Muscle of back (tissue), 11 donors: ENCODE results near the gene SELPLG. TPM values are rescaled to one million over a fixed set of nuclear protein-coding genes. Genes with fewer than 3 reads are reported as not detected.
A peak's percentile ranks its signal among the peaks of the same experiment; 100 is the strongest.

Experiments
- DNase-seq, 3 donors: peaks; one replicate each; pipeline versions ENCODE4 v3.0.0 to v3.0.0-alpha.2; 2013
- polyA plus RNA-seq, 10 donors: library from polyadenylated mRNA; unstranded; fragments of 120-200 nt; gene quantifications; one replicate each; pipeline ENCODE4 v1.2.1, GENCODE V29; 2013; ENCODE audit not compliant: insufficient read length in 10 of 10

Gene SELPLG
- polyA plus RNA-seq, 10 donors: 3.6 to 13.0 (median 4.3) TPM

DNA sequence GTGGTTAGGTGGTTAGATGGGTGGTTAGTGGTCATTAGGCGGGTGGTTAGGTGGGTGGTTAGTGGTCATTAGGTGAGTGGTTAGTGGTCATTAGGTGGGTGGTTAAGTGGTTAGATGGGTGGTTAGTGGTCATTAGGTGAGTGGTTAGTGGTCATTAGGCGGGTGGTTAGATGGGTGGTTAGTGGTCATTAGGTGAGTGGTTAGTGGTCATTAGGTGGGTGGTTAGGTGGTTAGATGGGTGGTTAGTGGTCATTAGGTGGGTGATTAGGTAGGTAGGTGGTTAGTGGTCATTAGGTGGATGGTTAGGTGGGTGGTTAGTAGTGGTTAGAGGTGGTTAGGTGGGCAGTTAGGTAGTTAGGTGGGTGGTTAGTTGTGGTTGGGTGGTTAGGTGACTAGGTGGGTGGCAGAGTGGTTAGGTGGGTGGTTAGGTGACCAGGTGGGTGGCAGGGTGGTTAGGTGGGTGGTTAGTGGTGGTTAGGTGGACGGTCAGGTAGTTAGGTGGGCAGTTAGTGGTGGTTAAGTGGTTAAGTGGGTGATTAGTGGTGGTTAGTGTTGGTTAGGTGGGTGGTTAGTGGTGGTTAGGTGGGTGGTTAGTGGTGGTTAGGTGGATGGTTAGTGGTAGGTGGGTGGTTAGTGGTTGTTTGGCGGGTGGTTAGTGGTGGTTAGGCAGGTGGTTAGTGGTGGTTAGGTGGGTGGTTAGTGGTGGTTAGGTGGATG lies 27.8 kb downstream of the SELPLG start:
- DNase-seq: no peak

DNA sequence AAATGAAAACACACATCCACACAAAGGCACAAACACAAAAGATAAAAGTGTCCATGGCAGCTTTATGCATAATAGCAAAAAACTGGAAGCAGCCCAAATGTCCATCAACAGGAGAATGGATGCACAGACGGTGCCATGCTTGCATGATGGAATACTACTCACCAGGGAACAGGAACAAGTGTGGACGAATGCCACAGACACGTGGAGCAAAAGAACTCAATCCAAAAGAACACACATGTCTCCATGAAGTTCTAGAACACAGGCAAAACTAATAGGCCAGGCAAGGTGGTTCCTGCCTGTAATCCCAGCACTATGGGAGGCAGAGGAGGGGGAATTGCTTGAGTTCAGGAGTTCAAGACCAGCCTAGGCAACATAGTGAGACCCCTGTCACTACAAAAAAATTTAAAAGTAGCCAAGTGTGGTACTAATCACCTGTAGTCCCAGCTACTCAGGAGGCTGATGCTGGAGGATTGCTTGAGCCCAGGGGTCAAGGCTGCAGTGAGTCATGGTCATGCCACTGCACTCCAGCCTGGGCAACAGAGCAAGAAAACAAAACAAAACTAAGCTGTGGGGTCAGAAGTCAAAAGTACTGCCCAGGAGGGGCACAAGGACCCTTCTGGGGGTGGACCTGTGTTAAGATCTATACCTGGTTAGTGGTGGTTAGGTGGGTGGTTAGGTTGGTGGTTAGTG lies 28.5 kb downstream of the SELPLG start:
- DNase-seq: no peak

DNA sequence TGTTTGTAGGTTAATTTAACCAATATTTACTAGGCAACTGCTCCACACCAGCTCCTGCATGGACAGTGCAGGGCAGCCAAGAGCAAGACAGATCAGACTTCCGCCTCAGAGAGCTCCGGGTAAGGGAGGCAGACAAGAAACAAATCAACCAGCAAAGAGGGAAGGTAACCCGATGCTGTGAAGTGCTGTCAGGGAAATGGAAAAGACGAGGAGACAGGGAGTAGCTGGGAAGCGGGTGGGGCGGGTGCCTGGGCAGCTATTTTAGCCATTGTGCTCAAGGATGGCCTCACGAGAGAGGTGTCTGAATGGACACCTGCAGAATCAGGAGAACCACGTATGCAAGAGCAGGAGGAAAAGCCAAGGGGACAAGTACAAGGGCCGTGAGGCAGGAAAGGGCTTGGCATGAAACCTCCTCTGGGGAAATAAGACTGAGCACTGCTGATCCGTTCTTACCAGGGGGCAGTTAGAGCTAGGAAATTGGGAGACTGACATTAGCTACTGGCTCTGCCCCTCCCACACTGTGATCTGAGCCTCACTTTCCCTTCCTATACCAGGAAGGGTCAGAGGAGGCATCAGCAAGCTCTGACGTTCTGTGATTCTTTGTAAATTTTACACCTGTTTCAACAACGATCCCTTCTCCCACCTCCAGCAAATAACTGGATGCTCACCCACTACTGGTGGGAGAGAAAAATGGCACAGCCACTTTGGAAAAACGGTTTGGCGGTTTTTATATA lies 29.3 kb downstream of the SELPLG start:
- DNase-seq: no peak

DNA sequence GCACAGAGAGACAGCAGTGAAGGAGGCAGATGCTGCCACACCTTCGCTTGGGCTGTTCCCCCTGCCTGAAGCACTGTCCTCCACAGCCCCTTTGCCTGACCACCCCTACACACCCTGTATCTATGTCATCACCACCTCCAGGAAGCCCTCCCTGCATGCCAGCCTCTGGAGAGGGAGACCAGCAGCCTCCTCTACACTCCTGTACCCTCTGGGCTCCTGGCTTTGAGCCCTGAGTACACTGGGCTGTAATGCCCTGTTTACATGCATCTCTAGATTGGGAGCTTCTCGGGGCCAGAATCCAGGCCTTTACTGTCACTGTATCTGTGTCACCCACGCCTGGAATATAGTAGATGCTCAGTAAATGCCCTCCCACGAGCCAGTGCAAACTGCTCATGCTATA lies 30.0 kb downstream of the SELPLG start:
- no peak for DNase-seq

DNA sequence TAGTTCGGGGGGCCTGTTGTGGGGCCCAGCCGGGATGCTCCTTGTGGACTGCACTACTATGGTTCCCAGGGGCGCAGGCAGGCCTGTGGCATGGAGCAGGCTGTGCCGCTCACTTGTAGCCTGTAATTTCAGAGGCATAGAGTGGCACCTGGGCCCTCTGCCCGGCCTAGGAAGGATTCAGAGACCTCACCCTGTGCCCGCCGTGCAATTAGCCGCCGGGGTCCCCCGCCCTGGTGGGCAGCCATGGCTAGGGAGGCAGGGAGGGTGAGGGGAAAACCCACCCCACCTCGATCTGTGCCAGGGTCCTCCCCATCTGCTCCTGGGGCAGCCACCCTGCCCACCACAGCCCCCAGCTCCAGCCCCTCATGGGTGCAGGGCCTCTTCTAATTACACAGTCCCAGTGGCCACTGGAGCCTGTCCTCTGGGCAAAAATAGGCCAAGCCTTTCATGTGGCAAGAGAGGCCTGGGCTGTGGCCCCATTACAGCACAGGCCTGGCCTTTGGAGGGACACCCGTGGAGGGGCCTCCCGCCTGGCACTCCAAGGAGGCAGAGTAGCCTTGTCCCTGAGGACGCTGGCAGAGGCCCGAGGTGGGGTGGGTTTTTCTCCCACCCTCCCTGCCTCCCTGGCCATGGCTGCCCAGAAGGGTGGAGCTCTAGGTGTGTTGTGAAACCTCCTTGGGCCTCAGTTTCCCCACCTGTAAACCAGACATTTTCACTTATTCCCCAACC lies 30.6 kb downstream of the SELPLG start:
- no peak for DNase-seq

DNA sequence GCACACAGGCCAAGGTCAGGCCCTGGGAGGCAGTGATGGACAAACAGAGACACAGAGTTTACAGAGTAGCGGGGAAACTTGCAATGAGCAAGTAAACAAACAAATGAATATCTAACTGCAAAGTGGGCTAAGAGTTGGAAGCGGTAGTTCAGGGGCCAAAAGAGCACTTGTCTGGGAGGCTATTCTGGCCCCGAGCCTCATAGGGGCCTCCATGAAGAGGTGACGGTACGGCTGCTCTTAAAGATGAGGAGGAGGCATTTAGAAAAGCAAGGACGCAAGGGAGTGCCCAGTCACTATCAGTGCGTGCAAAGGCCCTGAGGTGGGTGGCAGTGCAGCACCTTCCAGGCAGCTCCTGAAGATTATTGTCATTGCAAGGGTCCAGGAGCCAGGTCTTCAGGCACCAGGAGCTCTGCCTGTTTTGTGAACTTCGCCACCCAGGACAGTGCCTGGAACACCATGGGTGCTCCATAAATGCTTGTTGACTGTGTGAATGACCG lies 31.4 kb downstream of the SELPLG start:
- no peak for DNase-seq

DNA sequence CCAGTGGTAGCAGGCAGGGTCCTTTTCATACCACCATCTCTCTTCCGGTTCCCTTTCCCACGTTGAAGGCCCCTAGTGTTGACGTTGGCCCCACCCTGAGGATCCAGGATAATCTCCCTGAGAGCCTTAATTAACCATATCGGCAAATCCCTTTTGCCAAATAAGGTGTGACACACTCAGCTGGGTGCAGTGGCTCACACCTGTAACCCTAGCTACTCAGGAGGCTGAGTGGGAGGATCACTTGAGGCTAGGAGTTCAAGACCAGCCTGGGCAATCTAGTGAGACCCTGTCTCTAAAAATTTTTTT lies 33.0 kb downstream of the SELPLG start:
- no peak for DNase-seq

DNA sequence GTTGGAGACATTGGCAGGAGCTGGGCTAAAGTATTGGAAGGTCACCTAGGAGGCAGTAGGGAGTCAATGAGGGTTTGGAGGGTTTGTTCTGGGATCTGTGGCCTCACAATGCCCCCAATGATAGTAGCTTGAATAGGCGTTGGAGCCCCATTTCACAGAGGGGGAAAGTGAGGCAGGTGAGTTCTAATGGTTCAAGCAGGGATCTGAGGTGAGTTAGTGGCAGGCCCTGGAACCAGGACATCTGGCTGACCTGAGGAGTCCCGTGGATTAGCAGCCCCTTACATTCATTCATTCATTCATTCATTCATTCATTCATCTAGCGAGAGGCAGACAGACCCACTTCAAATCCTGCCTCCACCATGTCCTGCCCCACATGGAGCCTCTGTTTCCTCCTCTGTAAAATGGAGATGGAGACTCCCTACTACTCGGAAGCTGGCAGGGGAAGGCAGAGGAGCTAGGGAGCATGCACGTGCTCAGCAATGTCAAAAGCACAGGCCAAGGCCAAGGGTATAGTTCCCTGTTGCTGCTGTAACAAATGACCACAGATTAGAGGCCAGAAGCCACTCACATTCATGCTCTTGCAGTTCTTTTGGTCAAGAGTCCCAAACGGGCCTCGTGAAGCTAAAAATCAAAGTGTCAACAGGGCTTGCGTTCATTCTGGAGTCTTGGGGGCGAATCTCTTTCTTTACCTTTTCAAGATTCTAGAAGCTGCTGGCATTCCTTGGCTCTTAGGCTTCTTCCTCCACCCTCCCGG lies 33.6 kb downstream of the SELPLG start:
- no peak for DNase-seq

DNA sequence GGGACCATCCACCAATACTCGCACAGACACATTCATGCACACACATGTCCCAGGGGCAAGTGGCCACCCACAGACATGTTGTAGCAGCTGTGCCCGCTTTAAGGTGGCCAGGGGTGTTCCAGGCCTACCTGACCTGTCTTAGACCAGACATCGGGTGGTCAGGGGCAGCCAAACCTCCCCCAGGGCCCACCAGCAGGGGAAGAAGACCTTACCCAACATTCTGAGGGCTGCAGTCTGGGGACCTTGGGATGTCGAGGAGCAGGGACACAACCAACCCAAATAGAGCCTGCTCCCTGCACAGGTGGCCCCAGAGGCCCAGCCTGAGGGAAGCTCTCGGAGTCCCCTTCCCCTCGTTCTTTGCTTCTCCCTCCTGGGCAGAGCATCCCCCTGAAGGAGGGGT lies 34.2 kb downstream of the SELPLG start:
- no peak for DNase-seq

DNA sequence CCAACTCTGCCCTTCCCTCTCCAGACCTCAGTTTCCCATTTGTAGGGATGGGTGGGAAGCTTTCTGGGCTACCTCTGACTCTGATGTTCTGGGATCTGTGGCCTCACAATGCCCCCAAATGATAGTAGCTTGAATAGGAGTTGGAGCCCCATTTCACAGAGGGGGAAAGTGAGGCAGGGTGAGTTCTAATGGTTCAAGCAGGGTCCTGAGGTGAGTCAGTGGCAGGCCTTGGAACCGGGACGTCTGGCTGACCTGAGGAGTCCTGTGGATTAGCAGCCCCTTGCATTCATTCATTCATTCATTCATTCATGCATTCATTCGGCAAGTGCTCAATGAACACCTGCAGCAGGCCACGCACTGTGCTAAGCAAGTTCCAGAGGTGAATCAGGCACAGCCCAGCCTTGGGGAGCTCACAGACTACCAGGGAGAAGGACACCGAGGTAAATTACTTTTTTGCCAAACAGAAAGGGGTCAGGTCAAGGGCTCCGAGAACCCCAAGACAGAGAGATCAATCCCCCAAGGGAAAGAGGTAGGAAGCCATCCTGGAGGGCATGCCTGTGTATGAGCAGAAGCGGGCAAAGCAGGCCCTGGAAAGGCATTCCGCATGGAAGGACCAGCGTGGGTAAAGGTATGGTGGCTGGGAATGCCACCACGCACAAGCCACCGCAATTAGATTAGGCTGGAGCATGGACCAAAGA lies 35.0 kb downstream of the SELPLG start:
- DNase-seq: no peak

DNA sequence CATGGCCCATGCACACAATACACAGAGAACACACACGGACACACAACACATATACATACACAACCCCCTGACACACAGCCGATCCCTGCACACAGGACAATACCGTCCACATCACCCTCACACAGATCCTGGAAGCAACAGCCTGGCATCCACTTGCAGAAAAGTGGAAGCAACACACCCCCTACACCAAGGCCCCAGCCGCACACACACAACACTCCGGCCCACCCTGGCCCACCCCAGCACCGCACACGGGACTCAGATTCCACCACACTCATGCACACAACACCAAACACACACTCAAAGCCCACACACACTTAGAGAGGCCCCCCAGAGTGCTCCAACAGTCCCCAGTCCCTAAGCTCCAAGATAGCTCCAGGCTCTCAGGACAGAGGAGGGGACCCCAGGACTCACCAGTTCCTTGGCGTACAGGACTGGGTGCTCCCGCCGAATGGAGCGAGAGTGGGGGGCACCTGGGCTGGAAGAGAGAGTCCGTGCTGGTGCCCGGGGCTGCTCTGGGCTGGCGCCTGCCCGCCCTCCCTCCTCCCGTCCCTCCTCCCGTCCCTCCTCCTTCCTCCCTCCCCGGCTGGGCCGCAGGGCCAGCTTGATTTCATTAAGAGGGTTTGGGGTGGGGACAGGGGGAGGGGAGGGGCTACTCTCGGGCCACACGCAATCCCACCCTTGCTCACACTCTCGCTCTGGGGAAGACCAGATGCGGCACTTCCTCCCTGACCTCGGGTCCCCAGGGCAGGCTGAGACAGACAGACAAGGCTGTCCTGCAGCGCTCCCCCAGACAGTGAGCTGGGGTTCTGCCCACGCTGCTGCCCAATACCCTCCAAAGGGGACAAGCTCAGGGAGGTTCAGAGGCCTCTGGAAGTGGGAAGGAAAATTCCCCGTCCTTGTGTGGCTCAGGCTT lies 35.9 kb downstream of the SELPLG start, which contains the start of gene TMEM119:
Gene TMEM119, minus strand, starts transcription at position 526 of the 913 bp plus-strand sequence. CDS start 5,701 bp downstream, outside the sequence.
- DNase-seq: peak; percentile 78 to 91 (median 81)

DNA sequence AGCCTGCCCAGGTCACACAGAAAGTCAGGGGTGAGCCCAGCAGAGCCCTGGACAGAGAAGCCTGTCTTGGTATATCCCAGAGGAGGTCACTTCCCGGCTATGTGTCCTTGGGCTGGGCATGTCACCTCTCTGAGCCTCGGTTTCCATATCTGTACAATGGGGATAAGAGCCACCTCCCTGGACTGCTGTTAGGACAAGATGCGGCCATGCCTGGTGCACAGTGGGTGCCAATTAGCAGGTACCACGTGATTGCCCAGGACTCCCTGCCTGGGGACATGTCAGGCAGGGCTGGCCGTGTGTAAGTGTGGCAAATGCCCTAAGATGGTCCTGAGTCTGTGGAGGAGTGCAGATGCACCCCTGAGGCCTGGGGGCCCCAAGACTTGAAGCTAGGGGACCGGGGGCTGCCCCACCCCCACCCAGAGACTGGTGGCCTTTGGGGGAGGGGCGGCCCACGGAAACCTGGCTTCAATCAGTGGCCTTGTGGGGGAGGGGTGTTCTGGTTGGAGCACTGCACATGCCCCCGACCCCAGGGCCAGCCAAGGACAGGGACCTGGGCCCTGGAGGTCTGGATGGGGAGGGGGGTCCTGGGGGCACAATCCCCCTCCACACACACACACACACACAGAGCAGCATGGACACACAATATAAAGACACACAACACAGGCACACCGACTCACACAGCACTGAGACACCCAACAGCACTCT lies 36.7 kb downstream of the SELPLG start:
- no peak for DNase-seq

DNA sequence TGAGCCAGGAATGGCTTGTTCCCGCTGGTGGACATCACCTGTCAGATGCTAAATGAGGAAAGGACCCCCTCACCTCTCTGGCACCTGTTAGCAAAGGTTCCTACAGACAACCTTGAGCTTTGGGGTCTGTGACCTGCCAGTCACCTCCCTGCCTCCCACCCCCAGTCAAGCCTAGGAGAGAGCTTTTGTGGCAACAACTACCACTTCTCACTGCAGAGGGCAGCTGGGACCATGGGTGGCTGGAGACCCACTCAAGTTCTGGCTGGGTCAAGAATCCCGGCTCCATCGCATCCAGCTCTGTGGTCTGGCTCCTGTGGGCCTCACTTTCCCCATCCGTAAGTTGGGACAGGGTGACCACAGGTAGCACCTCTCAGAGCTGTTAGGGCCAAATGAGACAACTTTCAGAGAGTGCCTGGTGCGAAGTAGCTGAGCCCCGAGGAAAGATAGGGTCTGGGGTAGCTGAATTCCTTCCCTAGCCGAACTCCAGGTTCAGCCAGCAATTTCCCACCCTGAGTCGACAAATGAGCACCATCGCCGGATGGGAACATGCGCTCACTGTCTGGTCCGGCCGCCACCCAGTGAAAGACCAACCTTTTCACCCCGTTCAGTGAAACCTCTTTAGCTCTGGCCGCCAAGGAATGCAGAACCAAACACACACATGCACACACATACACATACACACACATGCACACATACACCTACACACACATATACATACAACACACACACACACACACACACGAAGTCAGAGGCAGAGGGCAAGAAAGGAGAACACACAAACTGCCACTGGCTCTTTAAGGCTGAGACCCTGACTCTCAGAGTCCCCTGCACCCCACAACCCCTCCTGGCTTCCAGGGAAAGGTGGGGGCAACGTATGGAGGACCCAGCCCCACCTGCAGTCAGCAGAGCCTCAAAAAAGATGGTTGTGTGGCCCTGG lies 37.7 kb downstream of the SELPLG start:
- no peak for DNase-seq

DNA sequence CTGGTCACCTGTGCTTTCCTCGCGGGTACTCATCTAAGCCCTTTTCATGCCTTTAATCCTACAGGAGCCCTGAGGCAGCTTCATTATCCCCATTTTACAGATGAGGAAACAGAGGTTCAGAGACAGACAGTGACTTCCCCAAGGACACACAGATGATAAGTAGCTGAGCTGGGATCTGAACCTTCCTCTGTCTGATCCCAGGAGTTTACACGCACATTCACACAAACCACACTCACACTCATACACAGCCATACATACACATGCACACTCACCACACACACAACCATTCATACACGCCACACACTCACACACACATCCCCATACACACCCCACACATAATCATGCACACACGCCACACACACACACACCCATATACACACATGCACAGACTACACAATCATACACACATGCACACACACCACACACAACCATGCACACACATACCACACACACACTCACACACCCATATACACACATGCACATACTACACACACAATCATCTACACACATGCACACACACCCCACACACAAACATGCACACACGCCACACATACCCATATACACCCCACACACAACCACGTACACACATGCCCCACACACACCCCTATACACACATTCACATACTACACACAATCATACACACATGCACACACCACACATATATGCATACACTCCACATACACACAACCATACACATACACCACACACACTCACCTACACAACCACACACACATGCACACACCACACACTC lies 38.6 kb downstream of the SELPLG start:
- no peak for DNase-seq

DNA sequence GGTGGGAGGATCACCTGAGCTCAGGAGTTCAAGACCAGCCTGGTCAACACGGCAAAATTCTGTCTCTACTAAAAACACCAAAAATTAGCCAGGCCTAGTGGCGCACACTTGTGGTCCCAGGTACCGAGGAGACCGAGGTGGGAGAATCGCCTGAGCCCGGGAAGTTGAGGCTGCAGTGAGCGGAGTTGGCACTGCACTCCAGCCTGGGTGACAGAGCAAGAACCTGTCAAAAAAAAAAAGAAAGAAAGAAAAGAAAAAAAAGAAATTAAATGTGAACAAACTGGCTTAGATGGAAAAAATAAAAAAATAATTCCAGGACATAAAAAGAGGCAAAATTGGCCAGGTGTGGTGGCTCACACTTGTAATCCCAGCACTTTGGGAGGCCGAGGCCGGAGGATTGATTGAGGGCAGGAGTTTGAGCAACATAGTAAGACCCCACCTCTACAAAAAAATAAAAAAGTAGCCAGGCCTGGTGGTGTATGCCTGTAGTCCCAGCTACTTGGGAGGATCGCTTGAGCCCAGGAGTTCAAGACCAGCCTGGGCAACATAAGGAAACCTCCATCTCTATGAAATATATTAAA lies 39.3 kb downstream of the SELPLG start:
- no peak for DNase-seq
